Activated CD4-positive, alpha-beta memory T cell treated with anti-CD3 and anti-CD28 coated beads, Interleukin-2, amount 10 ng/mL, durations not matched to agents 7 days and 5 days (primary cell): ENCODE measurements around the gene BRD1. TPM values are rescaled to one million over a fixed set of nuclear protein-coding genes. Genes with fewer than 3 reads are reported as not detected.

Experiments
- CTCF ChIA-PET: fragments of 350-600 bp; sonication (Branson Sonifier 250); formaldehyde crosslinking; loops from one replicate; lab custom pipeline; 2021; ENCODE audit warnings: antibody characterized with exemption, inconsistent platforms; lab: Charles Lee
- POLR2A ChIA-PET: fragments of 350-600 bp; sonication (Branson Sonifier 250); formaldehyde crosslinking; loops from one replicate; lab custom pipeline; 2021; ENCODE audit warnings: antibody characterized with exemption; lab: Charles Lee
- DNase-seq: peaks from one replicate; pipeline ENCODE4 v3.0.0-alpha.2; 2020
- H3K27ac Mint-ChIP-seq: one replicate; pipeline ENCODE4 v1.8.0; 2021; ENCODE audit warnings: mild to moderate bottlenecking, mixed read lengths
- H3K27me3 Mint-ChIP-seq: one replicate; pipeline ENCODE4 v1.8.0; 2021; ENCODE audit warnings: mixed read lengths
- H3K36me3 Mint-ChIP-seq: one replicate; pipeline ENCODE4 v1.8.0; 2021; ENCODE audit warnings: low read depth, mixed read lengths
- H3K4me1 Mint-ChIP-seq: one replicate; pipeline ENCODE4 v1.8.0; 2021; ENCODE audit warnings: mixed read lengths
- H3K4me3 Mint-ChIP-seq: one replicate; pipeline ENCODE4 v1.8.0; 2021; ENCODE audit warnings: mild to moderate bottlenecking, mixed read lengths
- H3K9me3 Mint-ChIP-seq: one replicate; pipeline ENCODE4 v1.8.0; 2021; ENCODE audit warnings: mixed read lengths
- total RNA-seq, 2 experiments: library from RNA; stranded (reverse); gene quantifications; one replicate each; pipeline ENCODE4 v1.2.3, GENCODE V29; 2021

BRD1 gene
- total RNA-seq, 2 experiments from 2014 or later = 54.7 to 55.4 TPM

- Mint-ChIP-seq H3K4me3 (no peak overlapping the region), H3K27ac (no peak overlapping the region), H3K36me3 (peaks cover 44% of the 10 kb centered on the region), H3K27me3 (no peaks in the 10 kb centered on the region), H3K9me3 (no peaks in the 10 kb centered on the region), H3K4me1 (peaks cover 17% of the 10 kb centered on the region)
- POLR2A ChIA-PET = no interaction called here
- DNase-seq = no peak
- CTCF ChIA-PET = no interaction called here
These were observed 46.9 kb downstream of the BRD1 start for GRCh38 chr22:49780698-49781288.

GRCh38 chr22:49779853-49780697 is 47.6 kb downstream of the BRD1 start:
- Mint-ChIP-seq H3K27ac (no peak overlapping the region), H3K9me3 (no peaks in the 10 kb centered on the region), H3K27me3 (no peaks in the 10 kb centered on the region), H3K4me1 (peaks cover 15% of the 10 kb centered on the region), H3K4me3 (no peak overlapping the region), H3K36me3 (peaks cover 45% of the 10 kb centered on the region)
- no peak for DNase-seq
- POLR2A ChIA-PET = no interaction called here
- CTCF ChIA-PET = no interaction called here

- Mint-ChIP-seq H3K27ac (no peak overlapping the region), H3K9me3 (no peaks in the 10 kb centered on the region), H3K4me3 (no peak overlapping the region), H3K36me3 (peaks cover 48% of the 10 kb centered on the region), H3K4me1 (peaks cover 15% of the 10 kb centered on the region), H3K27me3 (no peaks in the 10 kb centered on the region)
- no peak for DNase-seq
- CTCF ChIA-PET = no interaction called here
- POLR2A ChIA-PET = no interaction called here
These were observed 48.5 kb downstream of the BRD1 start for GRCh38 chr22:49779211-49779610.

DNA sequence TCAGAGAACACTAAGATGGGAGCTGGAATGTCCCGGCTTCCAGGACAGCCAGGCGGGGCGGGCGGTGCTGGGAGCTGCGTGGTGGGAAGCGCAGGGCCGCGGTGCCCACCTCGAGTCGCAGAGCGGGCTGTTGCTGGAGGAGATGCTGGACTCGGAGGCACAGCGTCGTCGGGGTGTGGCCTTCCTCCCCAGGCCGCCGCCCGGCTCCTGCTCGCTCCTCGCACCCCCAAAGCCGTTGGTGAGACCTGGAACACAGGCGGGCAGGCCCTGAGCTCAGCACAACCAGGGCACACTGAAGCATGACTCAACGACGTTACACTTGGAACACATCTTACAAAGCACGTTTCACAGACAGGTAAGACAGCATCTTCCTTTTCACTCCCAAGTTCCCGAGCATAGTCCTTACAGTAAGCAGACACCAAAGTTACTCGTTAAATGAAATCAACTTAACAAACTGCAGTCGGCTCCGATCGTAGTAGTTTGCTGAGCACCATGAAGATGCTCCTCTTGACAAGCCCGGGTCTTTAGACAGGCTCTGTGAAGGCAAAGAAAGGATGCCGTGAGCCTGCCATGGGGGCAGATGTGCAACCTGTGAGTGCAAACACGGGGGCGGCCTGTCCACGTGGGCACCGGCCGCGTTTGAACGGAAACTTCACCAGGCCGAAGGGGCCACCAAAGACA is 50.0 kb downstream of the BRD1 start:
- POLR2A ChIA-PET = no interaction called here
- Mint-ChIP-seq H3K27ac (no peak overlapping the region), H3K9me3 (no peaks in the 10 kb centered on the region), H3K4me3 (no peak overlapping the region), H3K27me3 (no peaks in the 10 kb centered on the region), H3K4me1 (peaks cover 11% of the 10 kb centered on the region), H3K36me3 (peaks cover 46% of the 10 kb centered on the region)
- no peak for DNase-seq
- CTCF ChIA-PET = no interaction called here

DNA sequence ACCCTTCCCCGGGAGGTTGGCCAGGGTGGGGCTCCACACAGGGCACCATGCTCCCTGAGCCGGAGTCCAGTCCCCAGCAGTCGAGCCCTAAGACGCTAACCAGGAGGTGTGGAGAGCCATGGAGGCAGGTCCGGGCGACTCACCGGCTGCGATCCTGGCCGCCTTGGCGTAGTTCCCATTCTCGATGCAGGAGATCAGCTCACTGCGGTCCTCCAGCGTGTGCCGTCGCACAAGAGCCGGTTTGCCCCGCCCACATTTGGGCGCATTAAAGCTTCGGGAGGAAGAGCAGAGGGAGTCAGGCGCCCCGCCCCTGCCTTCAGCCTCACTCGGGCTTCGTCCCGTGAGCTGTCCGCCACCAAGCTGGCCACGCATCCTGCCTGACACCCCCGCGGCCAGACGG is 50.8 kb downstream of the BRD1 start:
- POLR2A ChIA-PET = no interaction called here
- no peaks in the 10 kb centered on the region for H3K27me3 Mint-ChIP-seq
- peaks cover 48% of the 10 kb centered on the region for H3K36me3 Mint-ChIP-seq
- DNase-seq = no peak
- H3K9me3 Mint-ChIP-seq = no peaks in the 10 kb centered on the region
- H3K4me3 Mint-ChIP-seq = no peak overlapping the region
- no peak overlapping the region for H3K27ac Mint-ChIP-seq
- H3K4me1 Mint-ChIP-seq = peaks cover 7% of the 10 kb centered on the region
- CTCF ChIA-PET = interaction anchor here (1.1 kb wide), 1 partner anchor 10 kb away, joined by 3 read pairs; no protein-coding TSS in a partner anchor

DNA sequence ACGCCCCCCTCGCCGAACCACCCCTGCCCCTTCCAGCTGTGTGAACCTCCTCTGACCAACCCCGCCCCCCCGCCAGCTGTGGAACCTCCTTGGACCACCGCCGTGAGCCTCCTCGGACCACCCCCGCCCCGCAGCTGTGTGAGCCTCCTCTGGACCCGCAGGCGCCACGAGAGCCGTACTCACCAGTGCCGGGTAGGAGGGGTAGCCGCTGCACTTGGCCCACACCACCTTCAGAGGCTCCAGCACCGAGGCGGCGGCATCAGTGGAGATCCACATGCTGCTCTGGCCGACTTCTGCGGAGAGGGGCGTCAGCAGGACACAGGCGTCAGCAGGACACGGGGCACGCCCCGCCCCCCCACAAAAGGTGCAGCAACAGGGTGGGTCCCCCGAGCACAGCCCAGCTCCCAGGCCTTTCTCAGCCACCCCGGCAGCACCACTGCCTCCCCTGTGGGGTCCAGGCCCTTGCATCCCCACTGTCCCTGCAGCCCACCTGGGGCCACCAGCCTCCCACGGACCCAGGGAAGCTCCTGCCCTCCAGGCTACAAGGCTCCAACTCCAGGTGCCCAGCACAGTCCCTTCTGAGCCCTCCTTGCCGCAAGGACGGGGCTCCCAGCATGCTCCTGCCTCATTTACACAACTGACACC is 51.7 kb downstream of the BRD1 start:
- no peak for DNase-seq
- no peaks in the 10 kb centered on the region for H3K27me3 Mint-ChIP-seq
- H3K4me1 Mint-ChIP-seq = peaks cover 5% of the 10 kb centered on the region
- no peak overlapping the region for H3K27ac Mint-ChIP-seq
- ChIA-PET CTCF (interaction anchor here (1.1 kb wide), 1 partner anchor 9 kb away, joined by 3 read pairs; no protein-coding TSS in a partner anchor), POLR2A (interaction anchor here (0.9 kb wide), 1 partner anchor 50 kb away, joined by 3 read pairs; no protein-coding TSS in a partner anchor)
- peaks cover 45% of the 10 kb centered on the region for H3K36me3 Mint-ChIP-seq
- H3K4me3 Mint-ChIP-seq = no peak overlapping the region
- no peaks in the 10 kb centered on the region for H3K9me3 Mint-ChIP-seq

DNA sequence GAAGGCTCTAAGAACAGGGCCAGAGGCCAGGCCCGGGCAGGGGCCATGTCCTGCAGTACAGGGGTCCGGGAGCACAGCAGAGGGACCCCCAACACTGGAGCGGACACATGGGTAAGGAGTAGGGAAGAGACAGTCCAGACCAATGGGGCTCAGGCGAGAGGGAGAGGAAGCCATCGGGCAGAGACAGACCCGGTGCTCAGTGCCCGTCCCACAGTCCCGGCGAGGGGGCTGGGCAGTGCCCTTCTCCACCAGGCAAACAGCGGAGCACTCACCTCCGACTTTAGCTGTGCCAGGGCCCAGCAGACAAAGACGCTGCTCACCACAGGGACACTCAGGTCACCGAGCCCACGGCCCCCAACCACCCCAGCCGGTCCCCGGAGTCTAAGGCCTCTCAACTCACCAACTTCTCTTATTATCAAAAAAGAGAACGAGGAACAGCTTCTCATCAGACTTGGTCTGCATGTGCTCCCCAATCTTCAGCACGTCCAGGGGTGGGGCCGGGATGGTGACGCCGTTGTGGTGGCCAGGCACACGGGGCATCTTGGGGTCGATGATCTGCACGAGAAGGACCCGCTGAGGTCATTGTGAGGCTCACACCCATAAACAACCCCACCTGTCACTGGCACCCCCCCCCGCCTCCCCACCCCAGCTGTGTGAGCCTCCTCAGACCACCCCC is 52.3 kb downstream of the BRD1 start:
- Mint-ChIP-seq H3K4me3 (no peak overlapping the region), H3K4me1 (peaks cover 9% of the 10 kb centered on the region), H3K27me3 (no peaks in the 10 kb centered on the region), H3K9me3 (no peaks in the 10 kb centered on the region), H3K27ac (no peak overlapping the region), H3K36me3 (peaks cover 45% of the 10 kb centered on the region)
- no peak for DNase-seq
- ChIA-PET CTCF (no interaction called here), POLR2A (no interaction called here)

DNA sequence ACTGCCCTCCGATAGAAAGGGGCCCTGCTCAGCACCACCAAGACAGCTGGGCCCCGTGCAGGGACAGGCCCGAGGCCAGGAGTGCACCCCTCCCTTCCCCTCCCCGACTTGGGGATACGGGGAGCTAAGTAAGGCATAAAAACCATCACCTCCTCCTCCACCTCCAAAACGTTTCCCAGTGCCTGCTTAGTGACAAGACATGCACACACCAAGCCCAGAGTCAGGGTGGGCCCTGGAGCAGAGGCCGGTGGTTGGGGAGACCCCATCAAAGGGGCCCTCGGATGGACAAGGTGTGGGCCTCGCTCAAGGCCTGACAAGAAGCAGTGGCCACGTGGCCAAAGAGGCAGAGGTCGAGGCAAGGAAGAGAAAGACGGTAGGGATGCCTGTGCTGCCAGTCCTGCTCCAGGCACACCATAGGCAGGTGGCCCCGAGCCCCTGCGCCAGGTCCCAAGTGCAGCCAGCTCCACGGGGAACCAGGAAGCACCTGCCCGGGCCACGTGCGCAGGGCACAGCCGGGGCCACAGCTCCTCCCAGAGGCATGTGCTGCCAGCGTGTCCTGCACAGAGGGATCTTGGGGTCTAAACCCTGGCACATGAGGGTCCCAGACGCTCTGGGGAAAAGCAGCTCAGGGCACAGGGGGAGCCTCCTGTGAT is 53.0 kb downstream of the BRD1 start:
- POLR2A ChIA-PET = interaction anchor here (1.1 kb wide), 1 partner anchor 15 kb away, joined by 3 read pairs; no protein-coding TSS in a partner anchor
- no peak for DNase-seq
- H3K4me1 Mint-ChIP-seq = peaks cover 9% of the 10 kb centered on the region
- H3K4me3 Mint-ChIP-seq = no peak overlapping the region
- H3K27ac Mint-ChIP-seq = no peak overlapping the region
- H3K9me3 Mint-ChIP-seq = no peaks in the 10 kb centered on the region
- CTCF ChIA-PET = no interaction called here
- peaks cover 45% of the 10 kb centered on the region for H3K36me3 Mint-ChIP-seq
- no peaks in the 10 kb centered on the region for H3K27me3 Mint-ChIP-seq

- peaks cover 9% of the 10 kb centered on the region for H3K4me1 Mint-ChIP-seq
- no peak overlapping the region for H3K27ac Mint-ChIP-seq
- no peaks in the 10 kb centered on the region for H3K9me3 Mint-ChIP-seq
- H3K27me3 Mint-ChIP-seq = no peaks in the 10 kb centered on the region
- H3K36me3 Mint-ChIP-seq = peaks cover 40% of the 10 kb centered on the region
- ChIA-PET POLR2A (interaction anchor here (1.1 kb wide), 1 partner anchor 15 kb away, joined by 3 read pairs; no protein-coding TSS in a partner anchor), CTCF (no interaction called here)
- H3K4me3 Mint-ChIP-seq = no peak overlapping the region
- DNase-seq = no peak
These were observed 53.6 kb downstream of the BRD1 start for GRCh38 chr22:49774046-49774445.

GRCh38 chr22:49773531-49773930 is 54.1 kb downstream of the BRD1 start:
- H3K27me3 Mint-ChIP-seq = no peaks in the 10 kb centered on the region
- H3K9me3 Mint-ChIP-seq = no peaks in the 10 kb centered on the region
- peaks cover 38% of the 10 kb centered on the region for H3K36me3 Mint-ChIP-seq
- peaks cover 9% of the 10 kb centered on the region for H3K4me1 Mint-ChIP-seq
- ChIA-PET CTCF (no interaction called here), POLR2A (no interaction called here)
- no peak overlapping the region for H3K4me3 Mint-ChIP-seq
- DNase-seq = no peak
- no peak overlapping the region for H3K27ac Mint-ChIP-seq

DNA sequence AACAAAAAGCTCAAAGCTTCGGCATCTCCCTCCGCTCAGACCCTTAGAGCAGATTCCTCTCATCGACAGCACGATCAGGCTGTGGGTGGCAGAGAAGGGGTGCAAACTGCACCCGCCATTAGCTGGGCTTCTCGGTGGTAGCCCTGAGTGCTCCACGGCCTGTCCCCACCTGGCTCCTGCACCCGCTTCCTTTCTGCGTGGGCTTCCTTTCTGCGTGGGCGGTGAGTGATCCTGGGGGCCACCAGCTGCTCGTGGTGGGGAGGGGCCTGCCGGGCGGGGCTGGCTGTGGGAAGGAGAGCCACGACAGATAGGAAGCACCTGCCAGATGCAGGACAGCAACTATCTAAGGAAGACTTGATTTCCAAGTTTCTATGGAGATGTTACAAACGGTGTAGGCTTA is 55.0 kb downstream of the BRD1 start:
- Mint-ChIP-seq H3K4me1 (peaks cover 9% of the 10 kb centered on the region), H3K4me3 (no peak overlapping the region), H3K9me3 (no peaks in the 10 kb centered on the region), H3K27me3 (no peaks in the 10 kb centered on the region), H3K36me3 (peaks cover 31% of the 10 kb centered on the region), H3K27ac (no peak overlapping the region)
- POLR2A ChIA-PET = interaction anchor here (0.6 kb wide), 1 partner anchor 145 kb away, joined by 3 read pairs; no protein-coding TSS in a partner anchor
- CTCF ChIA-PET = no interaction called here
- no peak for DNase-seq
